ENCODE measurements around the gene MAGED2.
"Not testable (repeated sequence)": the region's sequence is repeated elsewhere in the genome, so short reads cannot be mapped to it uniquely, and the experiment has no call there.

The MAGED2 gene

GRCh38 chrX:54807524-54808108 is at the start of gene MAGED2:
Gene MAGED2 (plus strand): TSS chrX:54807745. CDS start chrX:54809332, 1,587 bp downstream.
- Mint-ChIP-seq H3K9me3 (no peaks in the 10 kb centered on the region), H3K27ac (peak within 1 kb of the TSS; percentile 99), H3K4me1 (peaks cover 22% of the 10 kb centered on the region), H3K4me3 (peak within 1 kb of the TSS; percentile 96), H3K36me3 (peaks cover 38% of the 10 kb centered on the region)
- DNase-seq (ENCODE audit: low spot score in 2 of 2) (peak; percentile 10 to 55), ATAC-seq (peak; percentile 72)

GRCh38 chrX:54758114-54759055 is 49.2 kb upstream of the MAGED2 start:
- Mint-ChIP-seq H3K4me3 (no peak overlapping the region), H3K36me3 (no peaks in the 10 kb centered on the region), H3K9me3 (no peaks in the 10 kb centered on the region), H3K4me1 (no peaks in the 10 kb centered on the region), H3K27ac (no peak overlapping the region)
- no peak for DNase-seq (ENCODE audit: low spot score in 2 of 2)
- ATAC-seq, result no peak

GRCh38 chrX:54774391-54775094 is 33.0 kb upstream of the MAGED2 start:
- ATAC-seq; DNase-seq (ENCODE audit: low spot score in 2 of 2); H3K36me3 Mint-ChIP-seq; H3K4me3 Mint-ChIP-seq; H3K9me3 Mint-ChIP-seq; H3K27ac Mint-ChIP-seq: not testable (repeated sequence)
- H3K4me1 Mint-ChIP-seq, result peaks cover 12% of the 10 kb centered on the region

GRCh38 chrX:54776061-54776460 is 31.5 kb upstream of the MAGED2 start:
- DNase-seq (ENCODE audit: low spot score in 2 of 2) (no peak), ATAC-seq (no peak)
- Mint-ChIP-seq H3K4me3 (no peak overlapping the region), H3K9me3 (no peaks in the 10 kb centered on the region), H3K4me1 (peaks cover 12% of the 10 kb centered on the region), H3K27ac (no peak overlapping the region), H3K36me3 (no peaks in the 10 kb centered on the region)

- Mint-ChIP-seq H3K4me1 (peaks cover 12% of the 10 kb centered on the region), H3K9me3 (no peaks in the 10 kb centered on the region), H3K27ac (peak overlapping the region; percentile 58), H3K4me3 (no peak overlapping the region), H3K36me3 (no peaks in the 10 kb centered on the region)
- ATAC-seq (peak; percentile 75), DNase-seq (ENCODE audit: low spot score in 2 of 2) (peak in 1 of 2 donors; percentile 47)
Observed at GRCh38 chrX:54776987-54777672, 30.4 kb upstream of the MAGED2 start.

GRCh38 chrX:54785901-54786300 is 21.6 kb upstream of the MAGED2 start:
- no peak overlapping the region for H3K27ac Mint-ChIP-seq
- peak; percentile 40 for ATAC-seq
- H3K4me3 Mint-ChIP-seq, result no peak overlapping the region
- peaks cover 4% of the 10 kb centered on the region for H3K4me1 Mint-ChIP-seq
- DNase-seq (ENCODE audit: low spot score in 2 of 2), result no peak
- H3K9me3 Mint-ChIP-seq, result no peaks in the 10 kb centered on the region
- no peaks in the 10 kb centered on the region for H3K36me3 Mint-ChIP-seq

GRCh38 chrX:54786967-54787366 is 20.6 kb upstream of the MAGED2 start:
- Mint-ChIP-seq H3K4me3 (no peak overlapping the region), H3K4me1 (peaks cover 4% of the 10 kb centered on the region), H3K36me3 (no peaks in the 10 kb centered on the region), H3K9me3 (no peaks in the 10 kb centered on the region), H3K27ac (no peak overlapping the region)
- DNase-seq (ENCODE audit: low spot score in 2 of 2), result no peak
- peak; percentile 59 for ATAC-seq

GRCh38 chrX:54788446-54788845 is 19.1 kb upstream of the MAGED2 start:
- no peak overlapping the region for H3K27ac Mint-ChIP-seq
- ATAC-seq, result no peak
- peaks cover 4% of the 10 kb centered on the region for H3K4me1 Mint-ChIP-seq
- H3K36me3 Mint-ChIP-seq, result no peaks in the 10 kb centered on the region
- no peak for DNase-seq (ENCODE audit: low spot score in 2 of 2)
- H3K4me3 Mint-ChIP-seq, result no peak overlapping the region
- no peaks in the 10 kb centered on the region for H3K9me3 Mint-ChIP-seq

- H3K4me1 Mint-ChIP-seq; H3K27ac Mint-ChIP-seq; H3K36me3 Mint-ChIP-seq; ATAC-seq; H3K9me3 Mint-ChIP-seq; H3K4me3 Mint-ChIP-seq; DNase-seq (ENCODE audit: low spot score in 2 of 2): not testable (repeated sequence)
Observed at GRCh38 chrX:54789405-54789804, 18.1 kb upstream of the MAGED2 start.

- no peak for DNase-seq (ENCODE audit: low spot score in 2 of 2)
- ATAC-seq, result no peak
- Mint-ChIP-seq H3K4me1 (no peaks in the 10 kb centered on the region), H3K4me3 (no peak overlapping the region), H3K36me3 (no peaks in the 10 kb centered on the region), H3K27ac (no peak overlapping the region), H3K9me3 (no peaks in the 10 kb centered on the region)
Observed at GRCh38 chrX:54794028-54794427, 13.5 kb upstream of the MAGED2 start.

- Mint-ChIP-seq H3K36me3 (no peaks in the 10 kb centered on the region), H3K4me3 (no peak overlapping the region), H3K4me1 (no peaks in the 10 kb centered on the region), H3K27ac (no peak overlapping the region), H3K9me3 (no peaks in the 10 kb centered on the region)
- no peak for DNase-seq (ENCODE audit: low spot score in 2 of 2)
- no peak for ATAC-seq
Observed at GRCh38 chrX:54794795-54795194, 12.8 kb upstream of the MAGED2 start.

GRCh38 chrX:54798137-54798536 is 9.4 kb upstream of the MAGED2 start, which contains the start of gene ITIH6:
Gene ITIH6 (minus strand): TSS chrX:54798255. CDS start chrX:54798210, 45 bp downstream.
- H3K36me3 Mint-ChIP-seq, result peaks cover 4% of the 10 kb centered on the region
- DNase-seq (ENCODE audit: low spot score in 2 of 2), result no peak
- H3K4me3 Mint-ChIP-seq, result no peak within 1 kb of the TSS
- no peaks in the 10 kb centered on the region for H3K9me3 Mint-ChIP-seq
- H3K27ac Mint-ChIP-seq, result no peak within 1 kb of the TSS
- no peaks in the 10 kb centered on the region for H3K4me1 Mint-ChIP-seq
- no peak for ATAC-seq

- peaks cover 4% of the 10 kb centered on the region for H3K36me3 Mint-ChIP-seq
- H3K4me3 Mint-ChIP-seq, result no peak overlapping the region
- H3K4me1 Mint-ChIP-seq, result no peaks in the 10 kb centered on the region
- no peak overlapping the region for H3K27ac Mint-ChIP-seq
- ATAC-seq, result no peak
- DNase-seq (ENCODE audit: low spot score in 2 of 2), result no peak
- H3K9me3 Mint-ChIP-seq, result no peaks in the 10 kb centered on the region
Observed at GRCh38 chrX:54799046-54799445, 8.5 kb upstream of the MAGED2 start.

GRCh38 chrX:54808109-54808604 is 612 bp downstream of the MAGED2 start:
- Mint-ChIP-seq H3K9me3 (no peaks in the 10 kb centered on the region), H3K36me3 (peaks cover 42% of the 10 kb centered on the region), H3K4me3 (peak overlapping the region; percentile 96), H3K27ac (peak overlapping the region; percentile 99), H3K4me1 (peaks cover 22% of the 10 kb centered on the region)
- ATAC-seq (peak; percentile 56), DNase-seq (ENCODE audit: low spot score in 2 of 2) (peak in 1 of 2 donors; percentile 10)
